Stimulated activated CD8-positive, alpha-beta memory T cell treated with anti-CD3 and anti-CD28 coated beads, Interleukin-12 subunit alpha, Interleukin-12 subunit beta, amount 100 ng/mL, for 24 hours (primary cell): Measurements from ENCODE around the gene ARRDC2.
"Not testable (repeated sequence)": the region's sequence is repeated elsewhere in the genome, so short reads cannot be mapped to it uniquely, and the experiment has no call there.

Source experiments
- DNase-seq: peaks from one replicate; pipeline ENCODE4 v3.0.0-alpha.2; 2020; ENCODE audit errors: extremely low read depth

ARRDC2 gene

GRCh38 chr19:17989425-17990094 lies 18.4 kb upstream of the ARRDC2 start:
- no peak for DNase-seq

GRCh38 chr19:17993076-17993813 lies 14.7 kb upstream of the ARRDC2 start:
- no peak for DNase-seq

- peak; percentile 58 for DNase-seq
Observed at GRCh38 chr19:17996826-17997316, 11.1 kb upstream of the ARRDC2 start.

- no peak for DNase-seq
Observed at GRCh38 chr19:17997969-17998826, 9.8 kb upstream of the ARRDC2 start.

GRCh38 chr19:17998827-17999150 lies 9.2 kb upstream of the ARRDC2 start:
- no peak for DNase-seq

GRCh38 chr19:17999684-18000479 lies 8.1 kb upstream of the ARRDC2 start:
- DNase-seq = no peak

- no peak for DNase-seq
Observed at GRCh38 chr19:18000480-18000914, 7.5 kb upstream of the ARRDC2 start.

- DNase-seq = peak; percentile 79
Observed at GRCh38 chr19:18000915-18001776, 6.8 kb upstream of the ARRDC2 start.

GRCh38 chr19:18001777-18002345 lies 6.1 kb upstream of the ARRDC2 start:
- no peak for DNase-seq

- no peak for DNase-seq
Observed at GRCh38 chr19:18002347-18002850, 5.6 kb upstream of the ARRDC2 start.

- DNase-seq = not testable (repeated sequence)
Observed at GRCh38 chr19:18005750-18006149, 2.2 kb upstream of the ARRDC2 start.

- DNase-seq = no peak
Observed at GRCh38 chr19:18007044-18007916, 690 bp upstream of the ARRDC2 start.

- no peak for DNase-seq
Observed at GRCh38 chr19:18008814-18009213, 844 bp downstream of the ARRDC2 start.

GRCh38 chr19:18009412-18010066 lies 1.6 kb downstream of the ARRDC2 start:
- no peak for DNase-seq

GRCh38 chr19:18010149-18010548 lies 2.2 kb downstream of the ARRDC2 start:
- DNase-seq = no peak

GRCh38 chr19:18013210-18014111 lies 5.5 kb downstream of the ARRDC2 start:
- no peak for DNase-seq

- no peak for DNase-seq
Observed at GRCh38 chr19:18014197-18014596, 6.2 kb downstream of the ARRDC2 start.
